ENCODE results near the gene DUSP10. TPM values are rescaled to one million over a fixed set of nuclear protein-coding genes. Genes with fewer than 3 reads are reported as not detected.

Gene DUSP10
- total RNA-seq, 1 experiment from 2014 or later = 1.6 TPM

DNA sequence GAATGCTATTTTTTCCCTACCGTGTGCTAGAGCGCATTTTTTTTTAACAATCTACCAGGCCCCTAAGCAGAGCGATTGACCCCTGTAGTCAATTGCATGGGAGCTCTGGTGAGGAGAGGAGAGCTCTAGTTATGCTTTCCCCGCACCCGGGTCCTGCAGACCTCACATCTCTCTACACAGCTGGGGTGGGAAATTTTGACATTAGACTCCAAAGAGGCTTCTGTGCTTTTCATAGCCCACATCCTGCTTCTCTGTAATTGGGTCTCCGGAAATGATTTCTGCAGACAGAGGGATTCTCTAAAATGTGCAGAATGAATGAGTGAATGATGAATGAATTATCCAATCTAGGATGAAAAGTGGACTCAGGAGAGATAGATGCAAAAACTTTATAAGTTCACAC is 41.5 kb upstream of the DUSP10 start:
- Mint-ChIP-seq H3K36me3 (no peaks in the 10 kb centered on the region), H3K9me3 (no peaks in the 10 kb centered on the region), H3K27ac (no peak overlapping the region), H3K4me3 (no peak overlapping the region), H3K4me1 (peaks cover 23% of the 10 kb centered on the region), H3K27me3 (ENCODE audit: low read depth) (no peaks in the 10 kb centered on the region)
- TF ChIP-seq MYBL2 (CRISPR knock-in tag; IDR thresholded peaks at IDR 0.05) (no peak), JAZF1 (CRISPR knock-in tag; IDR thresholded peaks at IDR 0.05) (no peak), NFE2L1 (CRISPR knock-in tag; IDR thresholded peaks at IDR 0.05) (no peak), TCF7 (CRISPR knock-in tag; IDR thresholded peaks at IDR 0.05; ENCODE audit: low read depth) (no peak)
- DNase-seq (ENCODE audit: low spot score) (no peak), ATAC-seq (no peak)
- CTCF ChIA-PET = no interaction called here
- POLR2A ChIA-PET = interaction anchor here (0.6 kb wide), 1 partner anchor 181 kb away, joined by 8 read pairs; no protein-coding TSS in a partner anchor

DNA sequence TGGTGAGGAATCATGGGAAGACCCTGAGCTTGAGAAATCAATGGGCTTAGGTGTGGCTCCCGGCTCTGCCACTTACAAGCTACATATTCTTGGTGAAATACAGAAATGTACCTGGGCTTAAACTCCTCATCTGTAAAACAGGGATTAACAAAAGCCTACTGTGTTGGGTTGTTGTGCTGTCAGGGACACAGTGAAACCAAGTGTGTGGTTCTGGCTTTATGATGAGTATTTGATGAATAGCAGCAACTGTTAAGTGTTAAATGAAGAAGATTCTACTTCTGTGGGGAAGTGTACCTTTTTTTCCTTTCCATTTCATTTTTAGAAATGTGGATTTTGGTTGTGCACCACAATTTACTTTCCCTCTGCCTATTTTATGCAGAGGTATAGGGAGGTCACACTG is 41.1 kb upstream of the DUSP10 start:
- TF ChIP-seq NFYB (CRISPR knock-in tag; conservative IDR thresholded peaks at IDR 0.05; ENCODE audit: low read depth) (no peak), NR1H2 (CRISPR knock-in tag; IDR thresholded peaks at IDR 0.05) (no peak), EMX1 (CRISPR knock-in tag; IDR thresholded peaks at IDR 0.05) (no peak), CREM (CRISPR knock-in tag; IDR thresholded peaks at IDR 0.05) (no peak), NFATC4 (CRISPR knock-in tag; IDR thresholded peaks at IDR 0.05) (no peak), ZNF423 (CRISPR knock-in tag; IDR thresholded peaks at IDR 0.05) (no peak)
- TF ChIP-seq, protein P1, sequence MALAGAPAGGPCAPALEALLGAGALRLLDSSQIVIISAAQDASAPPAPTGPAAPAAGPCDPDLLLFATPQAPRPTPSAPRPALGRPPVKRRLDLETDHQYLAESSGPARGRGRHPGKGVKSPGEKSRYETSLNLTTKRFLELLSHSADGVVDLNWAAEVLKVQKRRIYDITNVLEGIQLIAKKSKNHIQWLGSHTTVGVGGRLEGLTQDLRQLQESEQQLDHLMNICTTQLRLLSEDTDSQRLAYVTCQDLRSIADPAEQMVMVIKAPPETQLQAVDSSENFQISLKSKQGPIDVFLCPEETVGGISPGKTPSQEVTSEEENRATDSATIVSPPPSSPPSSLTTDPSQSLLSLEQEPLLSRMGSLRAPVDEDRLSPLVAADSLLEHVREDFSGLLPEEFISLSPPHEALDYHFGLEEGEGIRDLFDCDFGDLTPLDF (CRISPR knock-in tag; IDR thresholded peaks at IDR 0.05) = no peak
- TF ChIP-seq, protein P2, sequence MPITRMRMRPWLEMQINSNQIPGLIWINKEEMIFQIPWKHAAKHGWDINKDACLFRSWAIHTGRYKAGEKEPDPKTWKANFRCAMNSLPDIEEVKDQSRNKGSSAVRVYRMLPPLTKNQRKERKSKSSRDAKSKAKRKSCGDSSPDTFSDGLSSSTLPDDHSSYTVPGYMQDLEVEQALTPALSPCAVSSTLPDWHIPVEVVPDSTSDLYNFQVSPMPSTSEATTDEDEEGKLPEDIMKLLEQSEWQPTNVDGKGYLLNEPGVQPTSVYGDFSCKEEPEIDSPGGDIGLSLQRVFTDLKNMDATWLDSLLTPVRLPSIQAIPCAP (CRISPR knock-in tag; IDR thresholded peaks at IDR 0.05) = no peak
- TF ChIP-seq, protein P3, sequence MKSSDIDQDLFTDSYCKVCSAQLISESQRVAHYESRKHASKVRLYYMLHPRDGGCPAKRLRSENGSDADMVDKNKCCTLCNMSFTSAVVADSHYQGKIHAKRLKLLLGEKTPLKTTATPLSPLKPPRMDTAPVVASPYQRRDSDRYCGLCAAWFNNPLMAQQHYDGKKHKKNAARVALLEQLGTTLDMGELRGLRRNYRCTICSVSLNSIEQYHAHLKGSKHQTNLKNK (CRISPR knock-in tag; IDR thresholded peaks at IDR 0.05) = no peak
- Mint-ChIP-seq H3K4me3 (no peak overlapping the region), H3K36me3 (no peaks in the 10 kb centered on the region), H3K27me3 (ENCODE audit: low read depth) (no peaks in the 10 kb centered on the region), H3K9me3 (no peaks in the 10 kb centered on the region), H3K4me1 (peaks cover 23% of the 10 kb centered on the region), H3K27ac (no peak overlapping the region)
- DNase-seq (ENCODE audit: low spot score) (no peak), ATAC-seq (no peak)
- CTCF ChIA-PET = no interaction called here
- POLR2A ChIA-PET = interaction anchor here (0.6 kb wide), 1 partner anchor 181 kb away, joined by 8 read pairs; no protein-coding TSS in a partner anchor

DNA sequence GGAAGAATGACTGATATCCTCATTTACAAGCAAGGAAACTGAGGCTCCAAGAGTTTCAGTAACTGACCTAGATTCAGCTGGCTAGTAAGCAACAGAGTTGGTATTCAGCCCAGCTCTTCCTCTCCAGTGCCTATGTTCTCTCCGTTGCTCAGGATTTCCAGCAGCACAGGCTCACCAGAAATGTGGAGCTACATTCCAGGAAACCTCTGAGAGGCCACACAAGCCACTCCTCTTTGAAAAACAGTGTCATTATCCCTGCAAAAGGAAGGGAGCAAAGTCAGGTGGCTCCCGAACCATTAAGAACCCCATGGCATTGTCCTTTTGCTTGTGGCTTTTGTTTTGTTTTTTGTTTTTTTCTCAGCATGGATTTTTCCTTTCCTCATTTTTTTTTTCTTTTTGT is 40.6 kb upstream of the DUSP10 start:
- Mint-ChIP-seq H3K36me3 (no peaks in the 10 kb centered on the region), H3K27ac (no peak overlapping the region), H3K4me1 (peaks cover 23% of the 10 kb centered on the region)

DNA sequence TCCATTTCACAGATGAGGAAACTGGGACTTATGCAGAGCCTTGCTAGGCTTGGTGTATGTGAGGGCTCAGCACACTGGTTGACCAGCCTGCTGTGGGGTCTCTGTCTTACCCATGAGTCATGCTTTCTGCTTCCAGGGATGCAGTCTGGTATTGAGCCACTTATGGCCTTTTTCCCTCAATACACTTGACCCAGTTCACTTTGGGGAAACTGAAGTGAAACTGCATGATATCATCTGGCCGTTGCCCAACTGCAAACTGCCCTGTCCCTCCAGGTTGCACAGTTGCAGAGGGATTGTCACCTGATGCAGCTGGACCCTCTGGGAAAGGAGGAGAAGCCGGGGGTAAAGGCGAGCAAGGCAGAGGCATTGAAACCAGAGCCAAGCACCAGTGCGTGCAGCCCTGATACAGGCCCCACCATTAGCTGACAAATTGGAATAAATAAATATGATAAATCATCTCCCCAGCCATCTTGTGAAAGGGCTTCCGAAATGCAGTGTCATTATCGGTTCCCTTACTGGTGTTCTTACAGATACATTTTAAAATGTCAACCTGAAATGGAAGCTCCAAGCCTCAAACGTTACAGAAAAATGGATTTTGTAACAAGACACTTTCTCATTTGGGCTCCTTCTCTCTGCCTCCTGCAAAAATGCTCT is 39.3 kb upstream of the DUSP10 start:
- Mint-ChIP-seq H3K4me3 (no peak overlapping the region), H3K27ac (no peak overlapping the region), H3K27me3 (ENCODE audit: low read depth) (no peaks in the 10 kb centered on the region), H3K4me1 (peaks cover 18% of the 10 kb centered on the region), H3K9me3 (no peaks in the 10 kb centered on the region), H3K36me3 (no peaks in the 10 kb centered on the region)
- no peak for DNase-seq (ENCODE audit: low spot score)
- CTCF ChIA-PET = no interaction called here
- no peak for ATAC-seq
- POLR2A ChIA-PET = no interaction called here
- TF ChIP-seq JAZF1 (CRISPR knock-in tag; IDR thresholded peaks at IDR 0.05) (no peak), ESRRA (CRISPR knock-in tag; IDR thresholded peaks at IDR 0.05; ENCODE audit: borderline replicate concordance) (no peak), TEAD1 (CRISPR knock-in tag; IDR thresholded peaks at IDR 0.05) (no peak), MXD4 (CRISPR knock-in tag; IDR thresholded peaks at IDR 0.05; ENCODE audit: borderline replicate concordance) (no peak), GABPB1 (CRISPR knock-in tag; IDR thresholded peaks at IDR 0.05) (no peak), ATF1 (CRISPR knock-in tag; IDR thresholded peaks at IDR 0.05) (no peak)
- TF ChIP-seq, protein P4, sequence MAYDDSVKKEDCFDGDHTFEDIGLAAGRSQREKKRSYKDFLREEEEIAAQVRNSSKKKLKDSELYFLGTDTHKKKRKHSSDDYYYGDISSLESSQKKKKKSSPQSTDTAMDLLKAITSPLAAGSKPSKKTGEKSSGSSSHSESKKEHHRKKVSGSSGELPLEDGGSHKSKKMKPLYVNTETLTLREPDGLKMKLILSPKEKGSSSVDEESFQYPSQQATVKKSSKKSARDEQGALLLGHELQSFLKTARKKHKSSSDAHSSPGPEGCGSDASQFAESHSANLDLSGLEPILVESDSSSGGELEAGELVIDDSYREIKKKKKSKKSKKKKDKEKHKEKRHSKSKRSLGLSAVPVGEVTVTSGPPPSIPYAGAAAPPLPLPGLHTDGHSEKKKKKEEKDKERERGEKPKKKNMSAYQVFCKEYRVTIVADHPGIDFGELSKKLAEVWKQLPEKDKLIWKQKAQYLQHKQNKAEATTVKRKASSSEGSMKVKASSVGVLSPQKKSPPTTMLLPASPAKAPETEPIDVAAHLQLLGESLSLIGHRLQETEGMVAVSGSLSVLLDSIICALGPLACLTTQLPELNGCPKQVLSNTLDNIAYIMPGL (CRISPR knock-in tag; IDR thresholded peaks at IDR 0.05) = no peak
- TF ChIP-seq, protein P5, sequence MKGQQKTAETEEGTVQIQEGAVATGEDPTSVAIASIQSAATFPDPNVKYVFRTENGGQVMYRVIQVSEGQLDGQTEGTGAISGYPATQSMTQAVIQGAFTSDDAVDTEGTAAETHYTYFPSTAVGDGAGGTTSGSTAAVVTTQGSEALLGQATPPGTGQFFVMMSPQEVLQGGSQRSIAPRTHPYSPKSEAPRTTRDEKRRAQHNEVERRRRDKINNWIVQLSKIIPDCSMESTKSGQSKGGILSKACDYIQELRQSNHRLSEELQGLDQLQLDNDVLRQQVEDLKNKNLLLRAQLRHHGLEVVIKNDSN (CRISPR knock-in tag; IDR thresholded peaks at IDR 0.05) = no peak
- TF ChIP-seq, protein P6, sequence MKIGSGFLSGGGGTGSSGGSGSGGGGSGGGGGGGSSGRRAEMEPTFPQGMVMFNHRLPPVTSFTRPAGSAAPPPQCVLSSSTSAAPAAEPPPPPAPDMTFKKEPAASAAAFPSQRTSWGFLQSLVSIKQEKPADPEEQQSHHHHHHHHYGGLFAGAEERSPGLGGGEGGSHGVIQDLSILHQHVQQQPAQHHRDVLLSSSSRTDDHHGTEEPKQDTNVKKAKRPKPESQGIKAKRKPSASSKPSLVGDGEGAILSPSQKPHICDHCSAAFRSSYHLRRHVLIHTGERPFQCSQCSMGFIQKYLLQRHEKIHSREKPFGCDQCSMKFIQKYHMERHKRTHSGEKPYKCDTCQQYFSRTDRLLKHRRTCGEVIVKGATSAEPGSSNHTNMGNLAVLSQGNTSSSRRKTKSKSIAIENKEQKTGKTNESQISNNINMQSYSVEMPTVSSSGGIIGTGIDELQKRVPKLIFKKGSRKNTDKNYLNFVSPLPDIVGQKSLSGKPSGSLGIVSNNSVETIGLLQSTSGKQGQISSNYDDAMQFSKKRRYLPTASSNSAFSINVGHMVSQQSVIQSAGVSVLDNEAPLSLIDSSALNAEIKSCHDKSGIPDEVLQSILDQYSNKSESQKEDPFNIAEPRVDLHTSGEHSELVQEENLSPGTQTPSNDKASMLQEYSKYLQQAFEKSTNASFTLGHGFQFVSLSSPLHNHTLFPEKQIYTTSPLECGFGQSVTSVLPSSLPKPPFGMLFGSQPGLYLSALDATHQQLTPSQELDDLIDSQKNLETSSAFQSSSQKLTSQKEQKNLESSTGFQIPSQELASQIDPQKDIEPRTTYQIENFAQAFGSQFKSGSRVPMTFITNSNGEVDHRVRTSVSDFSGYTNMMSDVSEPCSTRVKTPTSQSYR (CRISPR knock-in tag; IDR thresholded peaks at IDR 0.05) = no peak

More for the DNA sequence above, 40.6 kb upstream of the DUSP10 start:
- ChIA-PET POLR2A (no interaction called here), CTCF (no interaction called here)
- no peak for TF ChIP-seq ZNF317 (CRISPR knock-in tag; IDR thresholded peaks at IDR 0.05; ENCODE audit: borderline replicate concordance, low read depth)
- DNase-seq (ENCODE audit: low spot score) (no peak), ATAC-seq (peak; percentile 65)
- Mint-ChIP-seq H3K9me3 (no peaks in the 10 kb centered on the region), H3K4me3 (no peak overlapping the region), H3K27me3 (ENCODE audit: low read depth) (no peaks in the 10 kb centered on the region)
